Transverse colon (tissue), 3 donors: ENCODE data around the gene BAHCC1.

Experiments used
- POLR2A ChIP-seq: fragments of 450-650 bp; IDR thresholded peaks from one replicate; pipeline ENCODE4 v1.6.1; 2016; ENCODE audit warnings: antibody characterized with exemption, mild to moderate bottlenecking, moderate library complexity
- TF ChIP-seq, protein P1 (sequence below), 5 experiments: fragments of 200-600 bp in 3 of 5; fragments of 450-650 bp in 2 of 5; sonication (generic) in 3 of 5; IDR thresholded peaks; 1 replicate in 2 of 5; 2 replicates in 3 of 5; pipeline ENCODE4 v1.5.1; 2016 to 2017; ENCODE audit warnings: antibody characterized with exemption in 5 of 5, inconsistent platforms in 3 of 5, mild to moderate bottlenecking in 2 of 5, moderate library complexity in 1 of 5

DNA sequence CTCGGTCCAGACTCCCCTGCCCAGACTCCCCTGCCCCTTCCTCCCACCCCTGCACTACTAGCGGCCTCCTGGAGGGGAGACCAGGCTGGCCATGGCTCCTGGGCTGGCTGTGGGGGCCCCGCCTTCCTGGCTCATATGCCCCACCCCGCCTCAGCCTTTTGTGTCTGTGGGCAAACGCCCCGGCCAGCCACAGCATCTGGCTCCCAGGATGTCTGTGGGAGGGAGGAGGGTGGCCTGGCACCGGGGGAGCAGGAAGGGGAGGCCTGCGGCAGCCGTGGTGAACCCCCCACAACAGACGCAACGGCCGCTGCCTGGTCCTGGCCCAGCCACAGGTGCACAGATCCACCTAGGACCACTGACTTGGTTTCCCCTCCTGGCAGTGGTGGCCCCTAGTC lies 32.9 kb downstream of the BAHCC1 start:
- TF ChIP-seq, protein P1, sequence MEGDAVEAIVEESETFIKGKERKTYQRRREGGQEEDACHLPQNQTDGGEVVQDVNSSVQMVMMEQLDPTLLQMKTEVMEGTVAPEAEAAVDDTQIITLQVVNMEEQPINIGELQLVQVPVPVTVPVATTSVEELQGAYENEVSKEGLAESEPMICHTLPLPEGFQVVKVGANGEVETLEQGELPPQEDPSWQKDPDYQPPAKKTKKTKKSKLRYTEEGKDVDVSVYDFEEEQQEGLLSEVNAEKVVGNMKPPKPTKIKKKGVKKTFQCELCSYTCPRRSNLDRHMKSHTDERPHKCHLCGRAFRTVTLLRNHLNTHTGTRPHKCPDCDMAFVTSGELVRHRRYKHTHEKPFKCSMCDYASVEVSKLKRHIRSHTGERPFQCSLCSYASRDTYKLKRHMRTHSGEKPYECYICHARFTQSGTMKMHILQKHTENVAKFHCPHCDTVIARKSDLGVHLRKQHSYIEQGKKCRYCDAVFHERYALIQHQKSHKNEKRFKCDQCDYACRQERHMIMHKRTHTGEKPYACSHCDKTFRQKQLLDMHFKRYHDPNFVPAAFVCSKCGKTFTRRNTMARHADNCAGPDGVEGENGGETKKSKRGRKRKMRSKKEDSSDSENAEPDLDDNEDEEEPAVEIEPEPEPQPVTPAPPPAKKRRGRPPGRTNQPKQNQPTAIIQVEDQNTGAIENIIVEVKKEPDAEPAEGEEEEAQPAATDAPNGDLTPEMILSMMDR (IDR thresholded peaks at IDR 0.05) = no peak
- no peak for TF ChIP-seq POLR2A
